GM23248 (cell line): ENCODE data around the gene DTNB. TPM values are rescaled to one million over a fixed set of nuclear protein-coding genes. Genes with fewer than 3 reads are reported as not detected.

Source experiments
- DNase-seq: peaks from one replicate; pipeline ENCODE4 v3.0.0-alpha.2; 2015
- H2AFZ ChIP-seq: fragments of 200-600 bp; sonication (generic); 2 replicates; pipeline ENCODE4 v1.6.1; 2016; ENCODE audit warnings: antibody characterized with exemption
- H3F3A ChIP-seq: fragments of 200-600 bp; sonication (generic); 2 replicates; pipeline ENCODE4 v1.6.1; 2016; ENCODE audit warnings: mild to moderate bottlenecking, antibody characterized with exemption, mixed run types; ENCODE audit not compliant: insufficient read depth
- H3K27ac ChIP-seq: fragments of 200-600 bp; sonication (generic); 2 replicates; pipeline ENCODE4 v1.5.1; 2016; ENCODE audit warnings: mild to moderate bottlenecking
- H3K27me3 ChIP-seq: fragments of 200-600 bp; sonication (generic); replicated peaks from 2 replicates; pipeline ENCODE4 v1.6.1; 2016; ENCODE audit warnings: mild to moderate bottlenecking; ENCODE audit not compliant: insufficient read depth
- H3K36me3 ChIP-seq: fragments of 200-600 bp; sonication (generic); 2 replicates; pipeline ENCODE4 v1.6.1; 2016; ENCODE audit warnings: low read depth, mild to moderate bottlenecking
- H3K4me1 ChIP-seq: fragments of 200-600 bp; sonication (generic); 2 replicates; pipeline ENCODE4 v1.6.1; 2016; ENCODE audit warnings: mild to moderate bottlenecking; ENCODE audit not compliant: insufficient read depth
- H3K4me2 ChIP-seq: fragments of 200-600 bp; sonication (generic); one replicate; pipeline ENCODE4 v1.6.1; 2016; ENCODE audit warnings: mild to moderate bottlenecking; ENCODE audit not compliant: unreplicated experiment
- H3K4me3 ChIP-seq: fragments of 200-600 bp; sonication (generic); 2 replicates; pipeline ENCODE4 v1.5.1; 2016; ENCODE audit warnings: mild to moderate bottlenecking
- H3K79me2 ChIP-seq: fragments of 200-600 bp; sonication (generic); 2 replicates; pipeline ENCODE4 v1.6.1; 2016; ENCODE audit warnings: mild to moderate bottlenecking; ENCODE audit not compliant: insufficient read depth
- H3K9ac ChIP-seq: fragments of 200-600 bp; sonication (generic); 2 replicates; pipeline ENCODE4 v1.6.1; 2016; ENCODE audit warnings: mild to moderate bottlenecking
- H3K9me2 ChIP-seq: fragments of 200-600 bp; sonication (generic); 2 replicates; pipeline ENCODE4 v1.6.1; 2016; ENCODE audit warnings: mixed run types, mild to moderate bottlenecking, moderate library complexity; ENCODE audit not compliant: insufficient read depth
- H3K9me3 ChIP-seq: fragments of 200-600 bp; sonication (generic); one replicate; pipeline ENCODE4 v1.6.1; 2017; ENCODE audit warnings: low read depth
- H4K20me1 ChIP-seq: fragments of 200-600 bp; sonication (generic); 2 replicates; pipeline ENCODE4 v1.6.0; 2016; ENCODE audit not compliant: insufficient read depth
- EZH2 ChIP-seq: fragments of 200-600 bp; sonication (generic); IDR thresholded peaks from 2 replicates; pipeline ENCODE4 v1.6.1; 2018; ENCODE audit warnings: antibody characterized with exemption, mild to moderate bottlenecking; ENCODE audit not compliant: insufficient read depth, poor library complexity, severe bottlenecking
- EZH2phosphoT487 ChIP-seq: fragments of 200-600 bp; sonication (generic); IDR thresholded peaks from 2 replicates; pipeline ENCODE4 v1.6.1; 2018; ENCODE audit warnings: antibody characterized with exemption, moderate library complexity, mild to moderate bottlenecking, low read depth; ENCODE audit not compliant: insufficient read depth
- WGBS, 2 experiments: methylation state at CpG; one replicate each; pipeline ENCODE4 v1.1.6; 2015 to 2017; ENCODE audit warnings: low lambda C conversion rate in 2 of 2, low coverage in 1 of 2; ENCODE audit errors: missing lambda C conversion rate in 2 of 2; 5-methylcytosine and 5-hydroxymethylcytosine counted together
- in situ Hi-C: fragments of 300-500 bp; cut with MboI; formaldehyde crosslinking; loops from 2 replicates; pipeline ENCODE4 v1.15.0; 2020
- polyA plus RNA-seq: library from polyadenylated mRNA; unstranded; fragments of >200 nt; fragmentation: Nextera tagmentation; extraction: Ambion mirVana; gene quantifications from 2 replicates; pipeline ENCODE4 v1.2.1, GENCODE V29; 2016
- total RNA-seq: library from RNA; depleted of rRNA; stranded (reverse); fragments of >200 nt; shearing (Covaris generic); gene quantifications from 2 replicates; pipeline ENCODE4 v1.2.3, GENCODE V29; 2014

The DTNB gene
- total and polyA plus RNA-seq, 2 experiments from 2014 or later = 1.1 to 4.0 TPM

- in situ Hi-C loops = no loop called here
- H3K9ac ChIP-seq = no peak overlapping the region
- no peaks in the 10 kb centered on the region for H3K27me3 ChIP-seq
- no peaks in the 10 kb centered on the region for H4K20me1 ChIP-seq
- no peak for DNase-seq
- H3F3A ChIP-seq = no peaks in the 10 kb centered on the region
- H3K4me3 ChIP-seq = no peak overlapping the region
- no peak overlapping the region for H2AFZ ChIP-seq
- no peak for TF ChIP-seq EZH2phosphoT487
- TF ChIP-seq EZH2 = no peak
- no peak overlapping the region for H3K27ac ChIP-seq
- no peaks in the 10 kb centered on the region for H3K4me1 ChIP-seq
- 95 to 97% methylated on average over 4 of the region's 4 CpGs for WGBS, 2 experiments
- H3K9me3 ChIP-seq = no peaks in the 10 kb centered on the region
- H3K4me2 ChIP-seq = no peak overlapping the region
- H3K9me2 ChIP-seq = no peaks in the 10 kb centered on the region
- no peaks in the 10 kb centered on the region for H3K36me3 ChIP-seq
- H3K79me2 ChIP-seq = no peaks in the 10 kb centered on the region
Measured at GRCh38 chr2:25545899-25546298, 127.5 kb downstream of the DTNB start.

- no peaks in the 10 kb centered on the region for H4K20me1 ChIP-seq
- no peak overlapping the region for H3K4me3 ChIP-seq
- no peak overlapping the region for H3K4me2 ChIP-seq
- H2AFZ ChIP-seq = no peak overlapping the region
- H3K9me2 ChIP-seq = no peaks in the 10 kb centered on the region
- in situ Hi-C loops = no loop called here
- DNase-seq = no peak
- no peak for TF ChIP-seq EZH2
- no peak for TF ChIP-seq EZH2phosphoT487
- H3K9me3 ChIP-seq = no peaks in the 10 kb centered on the region
- H3K9ac ChIP-seq = no peak overlapping the region
- H3F3A ChIP-seq = no peaks in the 10 kb centered on the region
- no peaks in the 10 kb centered on the region for H3K4me1 ChIP-seq
- no peaks in the 10 kb centered on the region for H3K27me3 ChIP-seq
- H3K36me3 ChIP-seq = no peaks in the 10 kb centered on the region
- H3K79me2 ChIP-seq = no peaks in the 10 kb centered on the region
- no peak overlapping the region for H3K27ac ChIP-seq
Measured at GRCh38 chr2:25544445-25544844, 128.9 kb downstream of the DTNB start.

- in situ Hi-C loops = no loop called here
Measured at GRCh38 chr2:25543939-25544338, 129.4 kb downstream of the DTNB start.

GRCh38 chr2:25541378-25541777 is 132.0 kb downstream of the DTNB start:
- H3K9me3 ChIP-seq = no peaks in the 10 kb centered on the region
- H3K36me3 ChIP-seq = no peaks in the 10 kb centered on the region
- no peaks in the 10 kb centered on the region for H3K4me1 ChIP-seq
- H3K27ac ChIP-seq = no peak overlapping the region
- H3K4me2 ChIP-seq = no peak overlapping the region
- no peak overlapping the region for H3K9ac ChIP-seq
- in situ Hi-C loops = no loop called here
- no peaks in the 10 kb centered on the region for H3K9me2 ChIP-seq
- H3K27me3 ChIP-seq = no peaks in the 10 kb centered on the region
- H3K79me2 ChIP-seq = no peaks in the 10 kb centered on the region
- TF ChIP-seq EZH2 (no peak), EZH2phosphoT487 (no peak)
- H3K4me3 ChIP-seq = no peak overlapping the region
- H3F3A ChIP-seq = no peaks in the 10 kb centered on the region
- WGBS, 2 experiments = 93 to 95% methylated on average over 10 of the region's 10 CpGs
- no peak overlapping the region for H2AFZ ChIP-seq
- no peaks in the 10 kb centered on the region for H4K20me1 ChIP-seq
- no peak for DNase-seq

More at GRCh38 chr2:25543939-25544338, 129.4 kb downstream of the DTNB start:
- no peaks in the 10 kb centered on the region for H4K20me1 ChIP-seq
- TF ChIP-seq EZH2 (no peak), EZH2phosphoT487 (no peak)
- H3K79me2 ChIP-seq = no peaks in the 10 kb centered on the region
- no peaks in the 10 kb centered on the region for H3K4me1 ChIP-seq
- H3K27me3 ChIP-seq = no peaks in the 10 kb centered on the region
- no peak overlapping the region for H3K4me3 ChIP-seq
- H3K9ac ChIP-seq = no peak overlapping the region
- no peaks in the 10 kb centered on the region for H3K36me3 ChIP-seq
- no peak overlapping the region for H3K4me2 ChIP-seq
- no peak for DNase-seq
- no peaks in the 10 kb centered on the region for H3F3A ChIP-seq
- H3K9me2 ChIP-seq = no peaks in the 10 kb centered on the region
- 85 to 87% methylated on average over 9 to 10 of the region's 10 CpGs for WGBS, 2 experiments
- no peak overlapping the region for H3K27ac ChIP-seq
- H3K9me3 ChIP-seq = no peaks in the 10 kb centered on the region
- no peak overlapping the region for H2AFZ ChIP-seq

- H3K79me2 ChIP-seq = no peaks in the 10 kb centered on the region
- peak; percentile 33 for DNase-seq
- no peak overlapping the region for H3K4me3 ChIP-seq
- H2AFZ ChIP-seq = no peak overlapping the region
- H3F3A ChIP-seq = no peaks in the 10 kb centered on the region
- no peaks in the 10 kb centered on the region for H3K4me1 ChIP-seq
- H3K27ac ChIP-seq = no peak overlapping the region
- no peaks in the 10 kb centered on the region for H4K20me1 ChIP-seq
- no peaks in the 10 kb centered on the region for H3K36me3 ChIP-seq
- H3K27me3 ChIP-seq = no peaks in the 10 kb centered on the region
- no peak for TF ChIP-seq EZH2phosphoT487
- TF ChIP-seq EZH2 = no peak
- H3K4me2 ChIP-seq = no peak overlapping the region
- H3K9me3 ChIP-seq = no peaks in the 10 kb centered on the region
- H3K9ac ChIP-seq = no peak overlapping the region
- in situ Hi-C loops = no loop called here
- no peaks in the 10 kb centered on the region for H3K9me2 ChIP-seq
- 44 to 56% methylated on average over 3 of the region's 3 CpGs for WGBS, 2 experiments
Measured at GRCh38 chr2:25539136-25539535, 134.2 kb downstream of the DTNB start.
